GM20000 (cell line): Measurements from ENCODE around the gene NEUROG2.
"Not testable (repeated sequence)": the region's sequence is repeated elsewhere in the genome, so short reads cannot be mapped to it uniquely, and the experiment has no call there.

Experiments used
- DNase-seq: peaks from one replicate; pipeline ENCODE4 v3.0.0; 2012; ENCODE audit warnings: low spot score
- CTCF ChIP-seq: IDR thresholded peaks from 2 replicates; pipeline ENCODE4 v1.5.1; 2012; ENCODE audit warnings: mild to moderate bottlenecking, control low read depth; ENCODE audit errors: extremely low read depth, missing control alignments

The NEUROG2 gene

GRCh38 chr4:112508356-112508755, 7.6 kb downstream of the NEUROG2 start:
- no peak for TF ChIP-seq CTCF
- DNase-seq, result no peak

- no peak for TF ChIP-seq CTCF
- no peak for DNase-seq
Measured at GRCh38 chr4:112504807-112505206, 11.2 kb downstream of the NEUROG2 start.

DNA sequence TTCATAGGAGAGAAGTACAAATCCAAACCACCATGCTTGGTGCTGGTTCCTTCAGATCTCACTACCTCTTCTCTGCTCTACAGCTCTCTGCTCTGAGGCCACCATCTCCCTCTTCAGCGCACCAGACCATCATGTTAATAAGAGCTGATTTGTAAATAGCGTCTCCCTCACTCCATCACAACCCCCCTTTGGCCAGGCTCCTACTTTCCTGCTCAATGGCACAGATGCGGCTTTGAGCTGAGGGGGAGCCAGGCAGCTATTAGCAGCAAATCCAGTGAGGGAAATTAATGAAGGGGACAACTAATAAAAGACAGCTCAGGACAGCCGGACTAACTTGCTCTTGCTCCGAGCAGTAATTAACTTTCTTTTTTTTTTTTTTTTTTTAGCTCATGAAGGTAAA, 13.1 kb downstream of the NEUROG2 start:
- DNase-seq, result no peak
- no peak for TF ChIP-seq CTCF

DNA sequence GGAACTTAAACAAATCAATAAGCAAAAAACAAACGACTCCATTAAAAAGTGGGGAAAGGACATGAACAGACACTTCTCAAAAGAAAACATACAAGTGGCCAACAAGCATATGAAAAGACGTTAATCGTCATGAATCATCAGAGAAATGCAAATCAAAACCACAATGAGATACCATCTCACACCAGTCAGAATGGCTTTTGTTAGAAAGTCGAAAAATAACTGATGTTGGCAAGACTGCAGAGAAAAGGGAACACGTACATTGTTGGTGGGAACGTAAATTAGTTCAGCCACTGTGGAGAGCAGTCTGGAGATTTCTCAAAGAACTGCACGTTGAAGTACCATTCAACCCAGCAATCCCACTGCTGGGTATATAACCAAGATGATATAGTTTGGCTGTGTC, 23.7 kb downstream of the NEUROG2 start:
- DNase-seq, result no peak
- no peak for TF ChIP-seq CTCF

GRCh38 chr4:112490808-112491207, 25.2 kb downstream of the NEUROG2 start:
- not testable (repeated sequence) for DNase-seq

DNA sequence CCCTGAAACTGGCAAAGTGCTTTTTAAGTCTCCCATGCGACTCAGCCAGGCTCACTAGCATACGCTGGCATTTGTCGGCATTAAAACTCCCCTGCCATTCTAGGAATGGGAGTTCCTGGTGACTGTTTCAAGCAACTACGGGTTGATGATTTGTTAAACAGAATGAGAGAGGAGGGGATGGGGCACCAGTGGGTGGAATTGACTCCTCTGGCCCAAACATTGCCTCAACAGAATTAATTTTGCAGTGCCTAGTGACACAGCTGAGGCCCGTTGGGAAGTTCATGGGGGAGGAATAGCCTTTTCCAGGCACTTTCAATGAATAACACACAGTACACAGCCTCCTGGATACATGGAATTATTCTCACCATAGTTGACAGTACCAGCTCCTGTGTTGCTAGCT, 30.1 kb downstream of the NEUROG2 start:
- no peak for TF ChIP-seq CTCF
- no peak for DNase-seq

DNA sequence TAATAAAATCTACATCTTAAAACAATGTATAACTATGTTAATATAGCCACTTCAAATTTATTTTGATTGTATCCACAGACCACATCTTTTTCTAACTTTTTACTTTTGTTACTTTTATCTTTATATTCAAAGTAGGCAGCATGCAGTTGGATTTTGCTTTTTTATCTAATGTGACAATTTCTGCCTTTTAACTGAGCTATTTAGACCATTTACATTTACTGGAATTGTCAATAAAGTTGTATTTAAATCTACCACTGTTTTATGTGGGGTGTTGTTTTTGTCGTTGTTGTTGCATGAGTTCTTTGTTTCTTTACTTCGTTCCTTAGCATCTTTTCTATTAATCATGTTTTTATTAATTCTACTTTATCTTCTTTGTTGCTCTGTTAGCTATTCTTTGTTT, 42.0 kb downstream of the NEUROG2 start:
- DNase-seq, result no peak
- no peak for TF ChIP-seq CTCF

DNA sequence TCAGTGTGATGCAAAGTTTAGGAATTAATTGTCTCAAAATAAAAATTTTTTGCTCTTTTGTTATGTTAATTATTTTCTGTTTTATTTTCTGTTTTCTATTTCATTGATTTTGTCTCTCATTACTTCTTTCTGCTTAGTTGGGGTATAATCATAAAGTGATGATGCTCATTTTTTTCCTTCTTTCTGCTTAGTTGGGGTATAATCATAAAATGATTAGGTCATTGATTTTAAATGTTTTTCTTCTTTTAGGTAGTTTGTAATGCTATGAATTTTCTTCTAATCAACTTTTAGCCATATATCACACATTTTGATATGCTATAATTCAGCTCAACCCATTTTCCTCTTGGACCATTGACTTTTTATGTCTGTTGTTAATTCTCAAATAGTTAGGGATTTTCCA, 43.7 kb downstream of the NEUROG2 start:
- DNase-seq, result no peak
- TF ChIP-seq CTCF, result no peak
